ENCODE results near the gene ARMC7. TPM values are rescaled to one million over a fixed set of nuclear protein-coding genes. Genes with fewer than 3 reads are reported as not detected.

The ARMC7 gene
- total RNA-seq, 1 experiment from 2014 or later = 5.4 TPM

DNA sequence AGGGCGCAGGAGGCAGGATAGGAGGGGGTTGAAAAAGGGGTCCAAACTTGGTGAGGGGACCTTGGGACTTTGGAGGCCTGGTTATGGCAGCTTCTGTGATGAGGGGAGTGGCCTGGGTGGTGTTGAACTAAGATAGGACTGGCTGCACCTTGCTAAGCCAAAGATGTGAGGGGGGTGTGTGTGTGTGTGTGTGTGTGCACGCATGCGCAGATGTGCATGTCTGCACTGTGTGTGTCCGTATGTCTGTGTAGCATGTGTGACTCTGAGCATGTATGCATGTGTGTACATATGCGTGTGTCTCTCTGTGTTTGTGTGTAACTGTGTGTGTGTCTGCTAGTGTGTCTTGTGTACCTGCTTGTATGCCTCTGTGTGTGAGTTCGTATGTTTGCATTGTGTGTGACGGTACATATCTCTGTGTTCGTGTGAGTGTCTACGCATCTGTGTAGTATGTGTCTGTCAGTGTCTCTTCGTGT is 17.9 kb upstream of the ARMC7 start:
- DNase-seq (ENCODE audit: low read depth, low spot score) = no peak

DNA sequence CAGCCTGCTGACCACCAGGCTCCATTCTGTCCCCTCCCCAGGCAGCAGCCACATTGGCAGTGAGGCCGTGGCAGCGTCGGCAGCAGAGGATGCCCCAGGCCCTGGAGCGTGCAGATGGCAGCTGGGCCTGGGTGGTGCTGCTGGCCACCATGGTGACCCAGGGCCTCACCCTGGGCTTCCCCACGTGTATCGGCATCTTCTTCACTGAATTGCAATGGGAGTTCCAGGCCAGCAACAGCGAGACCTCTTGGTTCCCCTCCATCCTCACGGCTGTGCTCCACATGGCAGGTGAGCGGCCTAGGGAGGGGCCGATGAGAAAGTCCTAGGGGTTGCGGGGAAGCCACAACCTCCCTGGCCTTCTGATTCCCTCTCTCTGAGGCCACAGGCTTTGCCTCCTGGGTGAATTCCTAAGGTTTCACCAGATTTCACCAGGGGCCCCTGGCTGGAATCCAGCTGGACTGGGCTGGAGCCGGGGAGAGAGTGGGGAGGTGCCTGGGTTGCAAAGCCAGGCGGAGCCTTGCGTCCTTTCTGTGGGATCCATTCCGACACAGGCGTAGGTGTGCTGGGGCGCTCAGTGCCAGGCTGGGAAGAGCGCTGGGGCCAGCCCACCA is 16.1 kb upstream of the ARMC7 start:
- no peak for DNase-seq (ENCODE audit: low read depth, low spot score)
- in situ Hi-C loops (cut with HindIII; ENCODE audit: low pct_unique_long_range_greater_than_20kb, low sequenced_read_pairs) = no loop called here

More for the DNA sequence above, 17.9 kb upstream of the ARMC7 start:
- in situ Hi-C loops (cut with HindIII; ENCODE audit: low pct_unique_long_range_greater_than_20kb, low sequenced_read_pairs) = no loop called here

DNA sequence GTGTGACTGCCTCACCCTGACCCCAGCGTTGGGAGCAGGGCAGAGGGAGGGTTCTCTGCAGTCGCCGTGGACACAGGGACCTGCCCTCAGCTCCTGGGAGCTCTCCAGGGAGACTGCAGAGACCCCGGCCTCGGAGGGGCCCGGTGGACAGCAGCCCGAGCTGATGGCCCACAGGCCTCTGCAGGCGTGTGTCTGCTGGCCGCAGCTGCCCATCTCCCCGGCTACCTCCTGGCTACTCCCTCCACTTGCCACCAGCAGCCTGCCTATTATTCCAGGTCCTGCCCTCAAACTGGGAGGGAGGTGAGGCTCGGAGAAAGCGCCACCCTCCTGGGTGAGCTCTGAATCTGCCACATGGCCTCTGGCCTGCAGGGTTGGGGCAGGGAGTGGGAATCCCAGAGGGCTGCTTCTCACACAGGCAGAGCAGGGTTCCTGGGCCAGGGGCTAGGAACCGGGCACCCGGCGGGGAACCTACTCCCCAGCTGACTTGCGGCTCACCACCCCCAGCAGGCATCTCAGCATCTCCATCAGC is 14.8 kb upstream of the ARMC7 start:
- in situ Hi-C loops (cut with HindIII; ENCODE audit: low pct_unique_long_range_greater_than_20kb, low sequenced_read_pairs) = no loop called here
- no peak for DNase-seq (ENCODE audit: low read depth, low spot score)

DNA sequence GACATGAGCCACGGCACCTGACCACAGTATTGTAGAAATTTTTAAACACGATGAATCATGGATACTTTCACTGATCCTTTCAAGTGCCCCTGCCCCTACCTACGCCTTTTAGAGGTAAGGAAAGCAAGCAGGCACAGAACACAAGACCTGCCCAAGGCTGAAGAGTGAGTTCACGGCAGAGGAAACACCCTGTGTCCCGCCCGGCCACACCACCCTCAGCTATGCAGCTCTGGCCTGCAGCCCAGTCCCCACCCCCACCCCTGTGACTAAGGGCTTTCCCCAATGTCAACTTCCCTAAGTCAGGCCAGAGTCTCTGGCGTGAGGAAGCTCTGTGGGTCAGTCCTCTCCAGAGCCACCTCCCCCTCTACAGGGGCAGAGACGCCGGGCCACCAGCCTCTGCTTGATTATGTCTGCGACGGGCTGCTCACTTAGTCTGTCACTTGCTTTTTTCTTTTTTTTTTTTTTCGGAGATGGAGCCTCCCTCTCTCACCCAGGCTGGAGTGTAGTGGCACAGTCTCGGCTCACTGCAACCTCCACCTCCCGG is 13.6 kb upstream of the ARMC7 start:
- in situ Hi-C loops (cut with HindIII; ENCODE audit: low pct_unique_long_range_greater_than_20kb, low sequenced_read_pairs) = no loop called here
- no peak for DNase-seq (ENCODE audit: low read depth, low spot score)

DNA sequence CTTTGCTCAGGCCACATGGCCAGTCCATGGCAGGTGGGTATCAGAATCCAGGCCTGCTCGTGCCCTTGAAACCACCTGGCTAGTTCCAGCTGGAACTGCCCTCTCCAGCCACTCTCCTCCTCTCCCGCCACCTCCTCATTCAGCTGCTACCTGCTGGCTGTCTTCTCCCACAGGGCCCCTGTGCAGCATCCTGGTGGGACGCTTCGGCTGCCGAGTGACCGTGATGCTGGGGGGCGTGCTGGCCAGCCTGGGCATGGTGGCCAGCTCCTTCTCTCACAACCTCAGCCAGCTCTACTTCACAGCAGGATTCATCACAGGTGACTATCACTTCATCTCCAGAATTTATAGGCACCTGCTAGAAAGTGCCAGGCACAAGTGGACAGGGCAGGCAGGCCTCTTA is 11.9 kb upstream of the ARMC7 start:
- no peak for DNase-seq (ENCODE audit: low read depth, low spot score)
- in situ Hi-C loops (cut with HindIII; ENCODE audit: low pct_unique_long_range_greater_than_20kb, low sequenced_read_pairs) = no loop called here

DNA sequence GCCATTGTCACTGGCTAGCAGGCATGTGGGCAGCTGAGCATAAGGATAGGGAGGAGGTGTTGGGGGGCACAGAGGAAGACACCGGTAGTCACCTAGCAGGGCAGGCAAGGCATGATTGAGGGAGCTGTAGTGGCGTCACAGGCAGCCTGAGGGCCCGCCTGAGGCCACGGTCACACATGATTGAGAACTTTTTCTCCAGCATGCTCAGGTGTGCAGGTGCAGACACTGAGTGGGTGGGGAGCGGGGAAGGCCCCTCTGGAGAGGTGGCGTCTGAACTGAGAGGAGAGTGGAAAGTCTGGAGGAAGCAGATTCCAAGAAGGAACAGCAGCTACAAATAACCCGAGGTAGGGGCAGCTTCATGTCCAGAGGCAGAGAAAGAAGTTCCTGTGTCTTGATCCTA is 10.9 kb upstream of the ARMC7 start:
- no peak for DNase-seq (ENCODE audit: low read depth, low spot score)
- in situ Hi-C loops (cut with HindIII; ENCODE audit: low pct_unique_long_range_greater_than_20kb, low sequenced_read_pairs) = no loop called here

DNA sequence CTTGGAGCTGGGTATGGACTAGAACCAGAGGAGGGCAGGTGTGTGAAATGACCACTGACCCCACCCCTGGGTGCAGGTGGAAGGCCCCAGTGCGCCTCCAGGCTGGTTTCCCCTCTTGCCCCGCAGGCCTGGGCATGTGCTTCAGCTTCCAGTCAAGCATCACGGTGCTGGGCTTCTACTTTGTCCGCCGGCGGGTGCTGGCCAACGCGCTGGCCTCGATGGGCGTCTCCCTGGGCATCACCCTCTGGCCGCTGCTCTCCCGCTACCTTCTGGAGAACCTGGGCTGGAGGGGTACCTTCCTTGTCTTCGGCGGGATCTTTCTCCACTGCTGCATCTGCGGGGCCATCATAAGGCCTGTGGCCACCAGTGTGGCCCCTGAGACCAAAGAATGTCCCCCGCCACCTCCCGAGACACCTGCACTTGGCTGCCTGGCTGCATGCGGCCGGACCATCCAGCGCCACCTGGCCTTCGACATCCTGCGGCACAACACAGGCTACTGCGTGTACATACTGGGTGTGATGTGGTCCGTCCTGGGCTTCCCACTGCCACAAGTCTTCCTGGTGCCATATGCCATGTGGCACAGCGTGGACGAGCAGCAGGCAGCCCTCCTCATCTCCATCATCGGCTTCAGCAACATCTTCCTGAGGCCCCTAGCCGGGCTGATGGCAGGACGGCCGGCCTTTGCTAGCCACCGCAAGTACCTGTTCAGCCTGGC is 9.7 kb upstream of the ARMC7 start:
- no peak for DNase-seq (ENCODE audit: low read depth, low spot score)

DNA sequence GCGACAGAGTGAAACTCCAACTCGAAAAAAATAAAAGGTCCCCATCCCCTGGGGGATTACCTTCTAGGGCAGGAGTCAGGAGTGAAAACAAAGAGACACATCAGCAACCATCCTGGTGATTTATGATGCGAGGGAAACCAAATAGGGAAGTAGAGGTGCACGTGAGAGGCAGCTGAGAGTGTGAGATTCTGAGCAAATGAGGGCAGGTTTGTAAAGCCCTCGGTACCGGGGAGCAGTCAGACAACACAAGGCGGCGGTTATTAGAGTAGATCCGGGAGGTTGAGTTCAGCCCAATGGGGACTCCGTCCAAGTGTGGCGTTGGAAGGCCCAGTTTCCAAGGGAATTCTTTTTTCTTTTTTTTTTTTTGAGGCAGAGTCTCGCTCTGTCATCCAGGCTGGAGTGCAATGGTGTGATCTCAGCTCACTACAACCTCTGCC is 7.4 kb upstream of the ARMC7 start:
- in situ Hi-C loops (cut with HindIII; ENCODE audit: low pct_unique_long_range_greater_than_20kb, low sequenced_read_pairs) = no loop called here
- peak; percentile 50 for DNase-seq (ENCODE audit: low read depth, low spot score)

More for the DNA sequence above, 9.7 kb upstream of the ARMC7 start:
- in situ Hi-C loops (cut with HindIII; ENCODE audit: low pct_unique_long_range_greater_than_20kb, low sequenced_read_pairs) = no loop called here

DNA sequence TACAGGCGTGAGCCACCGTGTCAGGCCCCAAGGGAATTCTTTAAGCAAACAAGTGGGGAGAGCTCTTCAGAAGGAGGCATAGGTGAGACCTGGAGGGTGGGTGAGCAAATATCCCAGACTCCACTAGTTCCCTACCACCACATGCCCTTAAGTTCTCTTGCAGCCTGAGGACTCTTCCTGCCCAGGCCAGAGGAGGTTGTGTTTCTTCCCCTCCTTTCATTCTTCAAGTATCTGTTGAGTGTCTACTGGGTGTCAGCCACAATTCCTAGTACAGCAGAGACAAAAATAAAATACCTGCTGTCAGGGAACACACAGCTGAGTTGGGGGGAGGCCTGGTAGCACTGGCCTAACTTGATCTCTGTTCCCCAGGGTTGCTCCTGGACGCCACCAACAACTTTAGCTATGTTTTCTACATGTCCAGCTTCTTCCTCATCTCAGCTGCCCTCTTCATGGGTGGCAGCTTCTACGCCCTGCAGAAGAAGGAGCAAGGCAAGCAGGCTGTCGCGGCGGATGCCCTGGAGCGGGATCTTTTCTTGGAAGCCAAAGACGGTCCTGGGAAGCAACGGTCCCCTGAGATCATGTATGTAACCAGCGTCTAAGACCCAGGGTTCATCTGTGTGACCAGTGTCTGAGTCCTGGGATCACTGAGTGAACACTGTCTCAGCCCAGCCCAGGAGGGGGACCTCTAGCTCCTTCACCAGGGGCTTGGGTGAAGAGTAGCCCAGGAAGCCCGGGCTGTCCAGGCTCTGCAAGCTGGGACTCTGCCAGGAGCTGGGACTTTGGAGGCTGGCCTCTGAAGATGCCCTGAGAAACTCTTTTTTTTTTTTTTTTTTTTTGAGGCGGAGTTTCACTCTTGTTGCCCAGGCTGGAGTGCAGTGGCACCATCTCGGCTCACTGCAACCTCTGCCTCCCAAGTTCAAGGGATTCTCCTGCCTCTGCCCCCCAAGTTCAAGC is 5.9 kb upstream of the ARMC7 start:
- in situ Hi-C loops (cut with HindIII; ENCODE audit: low pct_unique_long_range_greater_than_20kb, low sequenced_read_pairs) = no loop called here
- no peak for DNase-seq (ENCODE audit: low read depth, low spot score)

DNA sequence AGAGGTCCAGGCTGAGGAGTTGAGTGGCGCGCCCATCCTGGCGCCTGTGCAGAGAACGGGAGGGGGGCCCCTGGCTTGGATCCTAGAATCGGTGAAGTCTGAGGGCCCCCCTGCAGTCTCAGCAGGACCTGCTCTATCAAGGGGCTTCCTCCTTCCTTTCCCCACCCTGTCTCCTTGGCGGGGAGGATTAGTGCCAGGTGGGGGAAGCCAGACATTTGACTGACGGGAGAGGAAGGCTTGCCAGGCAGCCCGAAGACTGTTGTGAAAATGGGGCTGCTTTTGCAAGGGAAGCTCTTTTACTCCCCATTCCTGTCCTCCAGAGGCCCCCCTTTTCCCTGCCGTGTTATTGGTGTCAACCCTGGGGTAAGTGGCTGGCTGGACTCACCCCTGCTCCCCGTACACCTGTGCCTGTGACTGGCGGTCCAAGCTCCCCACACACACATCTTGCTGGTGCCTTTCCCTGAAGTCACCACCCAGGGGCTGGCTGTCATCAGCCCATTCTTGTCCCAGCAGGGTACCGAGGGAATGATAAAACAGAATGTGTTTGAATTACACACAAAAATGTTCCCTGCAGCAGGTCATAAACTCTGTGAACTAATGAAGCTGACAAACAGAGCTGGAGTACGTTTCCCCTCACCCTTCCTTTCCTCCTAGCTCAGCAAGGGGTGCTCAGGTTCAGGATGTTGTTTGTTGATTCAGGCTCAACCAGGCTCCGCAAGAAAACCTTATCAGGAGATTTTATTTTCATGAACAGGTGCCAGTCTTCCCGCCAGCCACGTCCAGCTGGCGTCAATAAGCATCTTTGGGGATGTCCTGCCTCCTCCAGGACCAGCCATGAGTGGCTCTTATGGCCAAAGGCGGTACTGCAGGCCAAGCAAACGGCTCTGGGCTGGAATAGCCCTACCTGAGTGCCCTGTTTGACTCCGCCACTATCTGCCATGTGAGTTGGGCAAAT is 4.4 kb upstream of the ARMC7 start:
- peak; percentile 81 for DNase-seq (ENCODE audit: low read depth, low spot score)
- in situ Hi-C loops (cut with HindIII; ENCODE audit: low pct_unique_long_range_greater_than_20kb, low sequenced_read_pairs) = no loop called here

DNA sequence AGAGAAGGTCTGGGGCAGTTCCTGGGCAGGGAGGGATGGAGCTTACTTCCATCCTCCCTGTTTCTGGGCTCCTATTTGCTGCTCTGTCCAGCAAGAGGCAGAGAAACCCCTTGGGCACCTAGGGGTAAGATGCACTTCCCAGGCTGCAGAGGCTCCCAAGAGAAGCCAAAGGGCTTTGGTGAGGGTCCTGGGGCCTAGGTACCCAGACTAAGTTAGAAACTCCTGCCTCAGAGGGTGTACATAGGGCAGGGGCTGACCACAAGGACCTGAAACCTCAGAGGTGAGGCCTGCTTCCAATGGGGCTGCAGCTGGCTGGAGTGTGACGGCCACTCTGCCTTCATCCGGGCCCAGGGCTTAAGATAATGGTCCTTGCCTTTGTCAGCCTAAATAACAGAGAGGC is 1.6 kb upstream of the ARMC7 start:
- in situ Hi-C loops (cut with HindIII; ENCODE audit: low pct_unique_long_range_greater_than_20kb, low sequenced_read_pairs) = no loop called here
- DNase-seq (ENCODE audit: low read depth, low spot score) = no peak

DNA sequence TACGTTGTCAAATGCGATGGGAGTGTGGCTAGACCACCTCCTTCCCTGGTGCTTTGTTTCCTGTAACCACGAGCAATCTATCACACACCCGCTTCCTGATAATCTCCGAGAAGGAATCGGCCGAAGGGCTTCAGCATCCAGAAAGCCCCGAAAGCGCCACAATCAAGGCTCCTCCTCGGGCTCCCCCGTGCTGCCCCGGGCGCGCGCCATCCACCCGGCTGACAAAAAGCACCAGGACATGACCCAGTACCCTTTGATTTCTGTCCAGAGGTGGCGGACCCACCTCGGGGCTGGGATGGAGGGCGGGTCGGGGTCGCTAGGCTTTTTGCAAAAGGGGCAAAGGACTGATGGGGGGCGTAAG is 743 bp upstream of the ARMC7 start:
- in situ Hi-C loops (cut with HindIII; ENCODE audit: low pct_unique_long_range_greater_than_20kb, low sequenced_read_pairs) = no loop called here
- no peak for DNase-seq (ENCODE audit: low read depth, low spot score)

DNA sequence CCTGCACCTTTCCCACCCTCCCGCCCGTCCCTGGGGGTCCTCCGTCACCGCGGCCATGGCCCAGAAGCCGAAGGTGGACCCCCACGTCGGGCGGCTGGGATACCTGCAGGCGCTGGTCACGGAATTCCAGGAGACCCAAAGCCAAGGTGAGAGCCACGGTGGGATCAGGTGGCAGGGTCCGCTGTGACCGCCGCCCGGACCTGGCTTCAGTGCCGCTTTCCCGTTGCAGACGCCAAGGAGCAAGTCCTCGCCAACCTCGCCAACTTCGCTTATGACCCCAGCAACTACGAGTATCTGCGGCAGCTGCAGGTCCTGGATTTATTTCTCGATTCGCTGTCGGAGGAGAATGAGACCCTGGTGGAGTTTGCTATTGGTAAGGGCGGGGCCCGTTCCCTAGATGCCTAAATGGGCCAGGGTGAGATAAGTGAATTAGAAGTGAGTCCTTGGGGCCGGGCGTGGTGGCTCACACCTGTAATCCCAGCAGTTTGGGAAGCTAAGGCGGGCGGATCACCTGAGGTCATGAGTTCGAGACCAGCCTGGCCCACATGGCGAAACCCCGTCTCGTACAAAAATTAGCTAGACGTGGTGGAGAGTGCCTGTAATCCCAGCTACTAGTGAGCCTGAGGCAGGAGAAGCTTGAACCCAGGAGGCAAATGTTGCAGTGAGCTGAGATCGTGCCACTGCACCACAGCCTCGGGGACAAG is 617 bp downstream of the ARMC7 start:
- peak; percentile 42 for DNase-seq (ENCODE audit: low read depth, low spot score)
- in situ Hi-C loops (cut with HindIII; ENCODE audit: low pct_unique_long_range_greater_than_20kb, low sequenced_read_pairs) = no loop called here

DNA sequence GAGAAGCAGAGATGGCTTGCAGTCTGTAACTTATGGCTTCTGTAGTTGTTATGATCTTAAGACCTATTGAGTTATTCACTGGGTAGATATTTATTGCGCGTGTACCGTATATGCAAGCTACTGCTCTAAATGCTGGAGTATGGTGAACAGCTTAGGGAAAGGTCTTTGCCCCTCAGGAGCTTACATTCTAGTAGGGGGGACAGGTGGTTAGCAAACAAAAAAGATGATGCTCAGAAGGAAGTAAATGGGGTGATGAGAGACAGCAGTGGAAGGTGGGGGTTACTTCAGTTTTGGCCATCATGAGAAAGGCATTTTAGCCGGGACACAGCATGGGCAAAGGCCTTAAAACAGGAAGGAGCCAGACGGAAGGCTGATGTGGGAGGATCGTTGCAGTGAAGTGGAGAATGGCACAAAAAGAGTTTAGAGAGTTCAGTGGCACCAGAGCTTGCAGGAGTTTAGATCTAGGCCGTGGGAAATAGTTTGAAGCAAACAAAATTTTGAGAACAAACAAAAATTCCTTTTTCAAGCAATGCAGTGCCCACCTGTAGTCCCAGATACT is 2.1 kb downstream of the ARMC7 start:
- in situ Hi-C loops (cut with HindIII; ENCODE audit: low pct_unique_long_range_greater_than_20kb, low sequenced_read_pairs) = no loop called here

DNA sequence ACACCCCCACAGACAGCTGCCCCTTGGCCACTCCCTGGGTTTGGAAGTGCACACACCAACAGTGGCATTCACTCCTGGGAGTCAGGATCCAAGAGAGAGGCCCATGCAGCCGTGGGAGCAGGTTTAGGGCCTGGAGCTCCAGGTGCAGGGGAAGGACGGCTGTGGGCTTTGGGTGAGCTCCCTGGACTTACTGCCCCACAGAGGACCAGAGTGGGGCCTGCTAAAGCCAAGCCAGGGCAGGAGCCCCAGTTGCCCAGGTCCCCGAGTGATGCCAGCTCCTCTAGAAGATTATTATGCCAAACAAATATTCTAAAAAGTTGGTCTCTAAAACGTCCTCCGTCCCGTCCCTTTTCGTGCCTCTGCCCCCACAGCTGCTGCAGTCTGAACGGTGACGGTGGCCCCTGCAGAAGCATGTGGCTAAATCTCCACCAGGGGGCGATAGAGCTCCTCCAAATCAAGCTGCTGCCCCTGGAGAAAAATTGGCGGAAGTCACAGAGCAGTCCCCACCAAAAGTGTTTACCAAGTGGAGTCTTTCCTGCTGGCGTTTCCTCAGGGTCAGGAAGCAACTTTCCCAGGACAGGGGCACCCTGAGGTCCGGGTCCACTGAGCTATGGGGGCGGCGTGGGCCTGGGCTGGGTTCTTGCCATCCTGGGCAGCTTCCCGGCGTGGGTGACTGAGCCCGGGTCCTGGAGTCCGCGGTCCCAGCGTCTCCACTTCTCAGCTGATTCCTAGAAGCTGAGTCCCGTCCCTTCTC is 4.2 kb downstream of the ARMC7 start:
- DNase-seq (ENCODE audit: low read depth, low spot score) = peak; percentile 93
- in situ Hi-C loops (cut with HindIII; ENCODE audit: low pct_unique_long_range_greater_than_20kb, low sequenced_read_pairs) = no loop called here

More for the DNA sequence above, 2.1 kb downstream of the ARMC7 start:
- DNase-seq (ENCODE audit: low read depth, low spot score) = no peak

Data from SK-MEL-5 (cell line).